Endothelial cell of umbilical vein (primary cell): Measurements from ENCODE around the gene UBE2E3. TPM values are rescaled to one million over a fixed set of nuclear protein-coding genes. Genes with fewer than 3 reads are reported as not detected.

Experiments
- BruUV-seq: library from RNA; stranded (reverse); fragments of 400-500 nt; replicated peaks from 2 replicates; lab custom pipeline; 2021; lab: Mats Ljungman, UMichigan
- CTCF ChIA-PET: fragments of 300-600, 350-600 bp; sonication (Branson Sonifier 250); formaldehyde crosslinking; loops from one replicate; lab custom pipeline; 2021; ENCODE audit warnings: antibody characterized with exemption, inconsistent platforms; lab: Charles Lee
- POLR2A ChIA-PET: fragments of 300-600, 350-600 bp; sonication (Branson Sonifier 250); formaldehyde crosslinking; loops from one replicate; lab custom pipeline; 2021; ENCODE audit warnings: antibody characterized with exemption, inconsistent platforms; lab: Charles Lee
- DNase-seq: peaks from one replicate; pipeline ENCODE4 v3.0.0-alpha.2; 2011; ENCODE audit warnings: low read depth, low spot score
- FAIRE-seq: peaks from 2 replicates; lab custom pipeline; 2011; peaks lifted over from hg19 to GRCh38; lab: Jason Lieb, UNC
- H2AFZ ChIP-seq: 2 replicates; pipeline ENCODE4 v1.6.0; 2012; ENCODE audit warnings: low read depth, low read length, control low read depth, inconsistent platforms
- H3K27ac ChIP-seq: 2 replicates; pipeline ENCODE4 v1.5.1; 2011; ENCODE audit warnings: low read depth, mild to moderate bottlenecking, control low read depth, low read length, moderate library complexity; ENCODE audit not compliant: insufficient read depth
- H3K27me3 ChIP-seq, 2 experiments: 2 replicates each; pipeline versions ENCODE4 v1.6.0 to v1.6.1; 2011; ENCODE audit warnings: low read length in 2 of 2, mixed read lengths in 1 of 2; ENCODE audit not compliant: control insufficient read depth in 2 of 2, insufficient read depth in 2 of 2
- H3K36me3 ChIP-seq, 2 experiments: 2 replicates in 1 of 2; 3 replicates in 1 of 2; pipeline ENCODE4 v1.5.1; 2011; ENCODE audit warnings: low read length in 2 of 2, mild to moderate bottlenecking in 1 of 2, moderate library complexity in 1 of 2; ENCODE audit not compliant: control insufficient read depth in 2 of 2, insufficient read depth in 2 of 2; ENCODE audit errors: extremely low read depth in 1 of 2
- H3K4me1 ChIP-seq: 3 replicates; pipeline ENCODE4 v1.5.1; 2011; ENCODE audit warnings: mild to moderate bottlenecking, low read length; ENCODE audit not compliant: control insufficient read depth, insufficient read depth; ENCODE audit errors: extremely low read depth
- H3K4me2 ChIP-seq: 2 replicates; pipeline ENCODE4 v1.6.1; 2011; ENCODE audit warnings: low read length, control low read depth, mixed read lengths; ENCODE audit not compliant: insufficient read depth
- H3K4me3 ChIP-seq, 3 experiments: fragments of 200-600 bp in 1 of 3; sonication (generic), shearing (Covaris generic) in 1 of 3; replicated peaks in 1 of 3; 2 replicates each; pipeline ENCODE4 v1.5.1; 2011 to 2016; ENCODE audit warnings: control low read depth in 3 of 3, low read length in 3 of 3, mild to moderate bottlenecking in 2 of 3, inconsistent platforms in 1 of 3, low read depth in 1 of 3, moderate library complexity in 1 of 3; ENCODE audit not compliant: insufficient read depth in 1 of 3
- H3K79me2 ChIP-seq: 2 replicates; pipeline ENCODE4 v1.6.0; 2012; ENCODE audit warnings: low read length, inconsistent platforms; ENCODE audit not compliant: control insufficient read depth, insufficient read depth
- H3K9ac ChIP-seq: replicated peaks from 2 replicates; pipeline ENCODE3; 2011; ENCODE audit warnings: low read length, control low read depth; ENCODE audit not compliant: insufficient read depth; ENCODE audit errors: extremely low read depth
- H3K9me1 ChIP-seq: replicated peaks from 3 replicates; pipeline ENCODE4 v1.6.0; 2011; ENCODE audit warnings: mild to moderate bottlenecking, low read length; ENCODE audit not compliant: control insufficient read depth, insufficient read depth; ENCODE audit errors: extremely low read depth
- H3K9me3 ChIP-seq: replicated peaks from 2 replicates; pipeline ENCODE4 v1.5.1; 2012; ENCODE audit warnings: low read length, inconsistent platforms; ENCODE audit not compliant: control insufficient read depth, insufficient read depth
- H4K20me1 ChIP-seq: replicated peaks from 2 replicates; pipeline ENCODE3; 2011; ENCODE audit warnings: mild to moderate bottlenecking, low read length; ENCODE audit not compliant: control insufficient read depth, insufficient read depth; ENCODE audit errors: extremely low read depth
- EZH2 ChIP-seq: IDR thresholded peaks from 2 replicates; pipeline ENCODE4 v1.6.1; 2012; ENCODE audit warnings: borderline replicate concordance, low read depth, mild to moderate bottlenecking, moderate library complexity, low read length, inconsistent platforms; ENCODE audit not compliant: severe bottlenecking
- FOS ChIP-seq: IDR thresholded peaks from 2 replicates; pipeline ENCODE4 v1.6.1; 2011; ENCODE audit warnings: mild to moderate bottlenecking, low read length, moderate library complexity, borderline replicate concordance; ENCODE audit not compliant: insufficient read depth
- GATA2 ChIP-seq: IDR thresholded peaks from 2 replicates; pipeline ENCODE4 v1.7.0; 2011; ENCODE audit warnings: low read depth, mild to moderate bottlenecking, moderate library complexity, mixed read lengths, low read length; ENCODE audit not compliant: insufficient read length, insufficient read depth
- JUN ChIP-seq: IDR thresholded peaks from 2 replicates; pipeline ENCODE4 v1.6.1; 2011; ENCODE audit warnings: borderline replicate concordance, low read depth; ENCODE audit not compliant: insufficient read length, insufficient read depth
- MYC ChIP-seq: IDR thresholded peaks from one replicate; pipeline ENCODE4 v1.6.1; 2011; ENCODE audit warnings: mild to moderate bottlenecking, low read depth, low read length
- POLR2A ChIP-seq: IDR thresholded peaks from 2 replicates; pipeline ENCODE4 v1.6.1; 2012; ENCODE audit warnings: low read depth, mild to moderate bottlenecking, control low read depth, low read length
- POLR2AphosphoS5 ChIP-seq: IDR thresholded peaks from 2 replicates; pipeline ENCODE4 v1.6.1; 2012; ENCODE audit warnings: low read depth, mild to moderate bottlenecking, control low read depth, low read length, moderate library complexity; ENCODE audit not compliant: insufficient read depth
- dilution Hi-C: fragments of 300-500 bp; cut with MboI; formaldehyde crosslinking; loops from one replicate; pipeline ENCODE4 v1.15.0; 2019; ENCODE audit warnings: low sequenced_read_pairs; ENCODE audit not compliant: extremely low pct_ligation_motif_present
- intact Hi-C: fragments of 100-400 bp; cut with micrococcal nuclease; formaldehyde crosslinking; loops from one replicate; pipeline ENCODE4 v1.10.0; 2022
- polyA plus RNA-seq, 4 experiments: library from polyadenylated mRNA; depleted of rRNA in 3 of 4; stranded (reverse) in 3 of 4; unstranded in 1 of 4; fragments of >200 nt; gene quantifications; 2 replicates each; pipeline versions ENCODE4 v1.2.1 to v1.2.3, GENCODE V29; 2011 to 2012; ENCODE audit warnings: missing spikeins in 1 of 4
- total RNA-seq: library from RNA; stranded (reverse); gene quantifications from 2 replicates; pipeline ENCODE4 v1.2.3, GENCODE V29; 2021
- TF ChIP-seq, protein P1 (sequence below): IDR thresholded peaks from 2 replicates; pipeline ENCODE4 v1.6.1; 2011; ENCODE audit not compliant: insufficient read depth, insufficient read length
- TF ChIP-seq, protein P2 (sequence below), 2 donors: IDR thresholded peaks; 1 replicate in 1 of 2; 2 replicates in 1 of 2; pipeline ENCODE4 v1.5.1; 2011; ENCODE audit warnings: low read length in 2 of 2, mild to moderate bottlenecking in 2 of 2, moderate library complexity in 2 of 2, control low read depth in 1 of 2, inconsistent platforms in 1 of 2, low read depth in 1 of 2; ENCODE audit not compliant: insufficient read depth in 1 of 2; ENCODE audit errors: extremely low read depth in 1 of 2

UBE2E3 gene
- total and polyA plus RNA-seq, 2 donors (not counting 3 experiments of a cell fraction or from before 2014, with no cell fraction given), result 81.5 to 107 TPM

DNA sequence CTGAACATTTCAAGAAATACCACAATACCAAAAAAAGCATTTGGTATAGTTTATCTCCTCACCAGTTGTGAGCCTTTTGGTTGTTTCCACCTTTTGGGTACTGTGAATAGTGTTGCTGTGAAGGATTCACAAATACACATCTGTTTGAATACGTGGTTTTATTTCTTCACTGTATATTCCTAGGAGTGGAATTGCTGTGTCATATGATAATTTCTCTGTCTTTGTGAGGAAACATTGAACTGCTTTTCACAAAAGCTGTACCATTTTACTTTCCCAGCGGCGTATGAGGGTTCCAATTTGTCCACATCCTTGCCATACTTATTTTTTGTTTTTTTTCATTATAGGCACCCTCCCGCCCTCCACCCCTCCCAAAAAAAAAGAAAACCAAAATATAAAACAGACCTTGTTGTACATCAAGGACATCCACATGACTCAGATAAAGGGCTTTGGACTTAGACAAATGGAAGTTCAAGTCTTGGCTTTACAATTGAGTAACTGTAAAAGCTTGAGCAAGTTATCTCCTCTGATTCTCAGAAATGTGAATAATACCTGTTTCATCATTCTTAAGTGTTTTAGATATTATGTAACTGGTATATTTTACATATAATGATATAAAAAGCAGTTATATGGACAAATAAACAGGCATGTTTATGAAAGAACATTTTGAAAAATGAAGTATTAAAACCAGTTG, 19.0 kb downstream of the UBE2E3 start:
- TF ChIP-seq POLR2AphosphoS5 (no peak), GATA2 (no peak), FOS (no peak), JUN (no peak), EZH2 (no peak), MYC (no peak), POLR2A (no peak)
- TF ChIP-seq, protein P1, sequence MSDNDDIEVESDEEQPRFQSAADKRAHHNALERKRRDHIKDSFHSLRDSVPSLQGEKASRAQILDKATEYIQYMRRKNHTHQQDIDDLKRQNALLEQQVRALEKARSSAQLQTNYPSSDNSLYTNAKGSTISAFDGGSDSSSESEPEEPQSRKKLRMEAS, result no peak
- TF ChIP-seq, protein P2, sequence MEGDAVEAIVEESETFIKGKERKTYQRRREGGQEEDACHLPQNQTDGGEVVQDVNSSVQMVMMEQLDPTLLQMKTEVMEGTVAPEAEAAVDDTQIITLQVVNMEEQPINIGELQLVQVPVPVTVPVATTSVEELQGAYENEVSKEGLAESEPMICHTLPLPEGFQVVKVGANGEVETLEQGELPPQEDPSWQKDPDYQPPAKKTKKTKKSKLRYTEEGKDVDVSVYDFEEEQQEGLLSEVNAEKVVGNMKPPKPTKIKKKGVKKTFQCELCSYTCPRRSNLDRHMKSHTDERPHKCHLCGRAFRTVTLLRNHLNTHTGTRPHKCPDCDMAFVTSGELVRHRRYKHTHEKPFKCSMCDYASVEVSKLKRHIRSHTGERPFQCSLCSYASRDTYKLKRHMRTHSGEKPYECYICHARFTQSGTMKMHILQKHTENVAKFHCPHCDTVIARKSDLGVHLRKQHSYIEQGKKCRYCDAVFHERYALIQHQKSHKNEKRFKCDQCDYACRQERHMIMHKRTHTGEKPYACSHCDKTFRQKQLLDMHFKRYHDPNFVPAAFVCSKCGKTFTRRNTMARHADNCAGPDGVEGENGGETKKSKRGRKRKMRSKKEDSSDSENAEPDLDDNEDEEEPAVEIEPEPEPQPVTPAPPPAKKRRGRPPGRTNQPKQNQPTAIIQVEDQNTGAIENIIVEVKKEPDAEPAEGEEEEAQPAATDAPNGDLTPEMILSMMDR (IDR thresholded peaks at IDR 0.05; ENCODE audit: extremely low read depth in 1 of 2, insufficient read depth in 1 of 2, low read depth in 1 of 2, low read length in 2 of 2), result no peak
- dilution Hi-C loops, result no loop called here
- CTCF ChIA-PET, result interaction anchor here (1.8 to 2.1 kb wide), 2 partner anchors 11 to 16 kb away, joined by 4 to 7 read pairs; no protein-coding TSS in a partner anchor

More for the DNA sequence above, 19.0 kb downstream of the UBE2E3 start:
- Histone ChIP-seq H3K4me1 (no peaks in the 10 kb centered on the region), H3K9me1 (peaks cover 4% of the 10 kb centered on the region), H3K36me3 (no peaks in the 10 kb centered on the region), H3K4me2 (no peak overlapping the region), H3K9ac (no peak overlapping the region), H3K27me3 (no peaks in the 10 kb centered on the region), H3K27ac (no peak overlapping the region), H2AFZ (no peak overlapping the region), H3K9me3 (no peaks in the 10 kb centered on the region), H4K20me1 (peaks cover 8% of the 10 kb centered on the region), H3K79me2 (peaks cover 81% of the 10 kb centered on the region), H3K4me3 (no peak overlapping the region)
- POLR2A ChIA-PET, result no interaction called here
- no peak for DNase-seq
- no peak for FAIRE-seq
- BruUV-seq, result no TSS peak
- intact Hi-C loops, result no loop called here
